HepG2 (cell line): Measurements from ENCODE around the gene STK32C. TPM values are rescaled to one million over a fixed set of nuclear protein-coding genes. Genes with fewer than 3 reads are reported as not detected.

ENCODE experiments used
- BCLAF1 ChIP-seq: fragments of 450-650 bp; IDR thresholded peaks from 2 replicates; pipeline ENCODE4 v1.6.1; 2017; ENCODE audit warnings: mild to moderate bottlenecking
- EEA1 ChIP-seq: sonication (generic); formaldehyde crosslinking; IDR thresholded peaks from 2 replicates; pipeline ENCODE4 v1.5.1; 2020; ENCODE audit warnings: mild to moderate bottlenecking, missing genetic modification reagents, borderline replicate concordance
- KDM2A ChIP-seq: sonication (generic); formaldehyde crosslinking; IDR thresholded peaks from 2 replicates; pipeline ENCODE4 v1.4.0; 2020; ENCODE audit warnings: low read depth, missing genetic modification reagents, borderline replicate concordance
- NFIB ChIP-seq: sonication (generic); formaldehyde crosslinking; IDR thresholded peaks from 2 replicates; pipeline ENCODE4 v1.9.0; 2021; ENCODE audit warnings: missing genetic modification reagents, mild to moderate bottlenecking, borderline replicate concordance
- NR1H2 ChIP-seq: sonication (generic); formaldehyde crosslinking; IDR thresholded peaks from 2 replicates; pipeline ENCODE4 v1.8.1; 2022; ENCODE audit warnings: low read depth, missing genetic modification reagents, borderline replicate concordance
- NR3C1 ChIP-seq: sonication (generic); formaldehyde crosslinking; IDR thresholded peaks from 2 replicates; pipeline ENCODE4 v1.4.0; 2020; ENCODE audit warnings: missing genetic modification reagents
- POLR2A ChIP-seq, 2 experiments: IDR thresholded peaks; 2 replicates each; pipeline ENCODE4 v1.6.1; 2011; ENCODE audit warnings: low read depth in 2 of 2, low read length in 2 of 2, mild to moderate bottlenecking in 1 of 2, moderate library complexity in 1 of 2; ENCODE audit not compliant: insufficient read depth in 1 of 2
- PPARG ChIP-seq: conservative IDR thresholded peaks from 2 replicates; pipeline ENCODE4 v1.6.1; 2016; ENCODE audit warnings: missing biosample characterization, missing genetic modification reagents
- SMYD3 ChIP-seq: sonication (generic); formaldehyde crosslinking; IDR thresholded peaks from 2 replicates; pipeline ENCODE4 v1.8.1; 2023; ENCODE audit warnings: mild to moderate bottlenecking, missing genetic modification reagents
- SRSF4 ChIP-seq: fragments of 200-400 bp; formaldehyde crosslinking; IDR thresholded peaks from one replicate; pipeline ENCODE4 v1.6.1; 2018; ENCODE audit warnings: mild to moderate bottlenecking, low read depth, low read length, moderate library complexity; ENCODE audit not compliant: poor library complexity, severe bottlenecking
- TEAD2 ChIP-seq: sonication (generic); formaldehyde crosslinking; IDR thresholded peaks from 2 replicates; pipeline ENCODE4 v1.9.0; 2021; ENCODE audit warnings: missing genetic modification reagents
- THAP7 ChIP-seq: sonication (generic); formaldehyde crosslinking; IDR thresholded peaks from 2 replicates; pipeline ENCODE4 v1.8.1; 2023; ENCODE audit warnings: mild to moderate bottlenecking, missing genetic modification reagents
- TOE1 ChIP-seq: sonication (generic); formaldehyde crosslinking; IDR thresholded peaks from 2 replicates; pipeline ENCODE4 v1.4.0; 2020; ENCODE audit warnings: mild to moderate bottlenecking, missing genetic modification reagents
- ZFP62 ChIP-seq: sonication (generic); formaldehyde crosslinking; IDR thresholded peaks from 2 replicates; pipeline ENCODE4 v1.4.0; 2020; ENCODE audit warnings: missing genetic modification reagents
- ZMYM3 ChIP-seq: sonication (generic); formaldehyde crosslinking; IDR thresholded peaks from 2 replicates; pipeline ENCODE4 v1.5.1; 2020; ENCODE audit warnings: mild to moderate bottlenecking, missing genetic modification reagents
- ZMYM4 ChIP-seq: sonication (generic); formaldehyde crosslinking; IDR thresholded peaks from 2 replicates; pipeline ENCODE4 v1.8.1; 2023; ENCODE audit warnings: mild to moderate bottlenecking, missing genetic modification reagents
- ZNF17 ChIP-seq: sonication (generic); formaldehyde crosslinking; IDR thresholded peaks from 2 replicates; pipeline ENCODE4 v1.5.0; 2020; ENCODE audit warnings: mild to moderate bottlenecking, missing genetic modification reagents
- ZNF296 ChIP-seq: sonication (generic); formaldehyde crosslinking; conservative IDR thresholded peaks from 2 replicates; pipeline ENCODE4 v1.5.0; 2020; ENCODE audit warnings: mild to moderate bottlenecking, missing genetic modification reagents
- ZNF713 ChIP-seq: sonication (generic); formaldehyde crosslinking; IDR thresholded peaks from 2 replicates; pipeline ENCODE4 v1.4.0; 2020; ENCODE audit warnings: mild to moderate bottlenecking, missing genetic modification reagents
- ZSCAN25 ChIP-seq: sonication (generic); formaldehyde crosslinking; IDR thresholded peaks from 2 replicates; pipeline ENCODE4 v1.8.0; 2022; ENCODE audit warnings: mild to moderate bottlenecking, missing genetic modification reagents
- polyA plus RNA-seq, 8 experiments: library from polyadenylated mRNA; depleted of rRNA in 3 of 8; stranded (reverse) in 7 of 8; unstranded in 1 of 8; fragments of >200 nt; fragmentation: Illumina TruSeq in 4 of 8; extraction: Trizol in 4 of 8; gene quantifications; 2 replicates each; pipeline versions ENCODE4 v1.2.1 to v1.2.3, GENCODE V29; 2011 to 2016; ENCODE audit warnings: low read depth in 4 of 8, missing spikeins in 1 of 8, mixed read lengths in 1 of 8; ENCODE audit not compliant: insufficient read depth in 1 of 8
- total RNA-seq, 5 experiments: library from RNA; depleted of rRNA; stranded (reverse); fragments of >200 nt; fragmentation: Illumina TruSeq; extraction: Trizol; gene quantifications; 2 replicates each; pipeline ENCODE4 v1.2.3, GENCODE V29; 2016; ENCODE audit warnings: low read depth in 1 of 5
- TF ChIP-seq, protein P1 (sequence below): sonication (generic); formaldehyde crosslinking; IDR thresholded peaks from 2 replicates; pipeline ENCODE4 v1.4.0; 2020; ENCODE audit warnings: missing genetic modification reagents, borderline replicate concordance
- TF ChIP-seq, protein P2 (sequence below): sonication (generic); formaldehyde crosslinking; IDR thresholded peaks from 2 replicates; pipeline ENCODE4 v1.5.0; 2020; ENCODE audit warnings: mild to moderate bottlenecking, missing genetic modification reagents

Gene STK32C
- total and polyA plus RNA-seq, 2 of the 13 experiments (the other 11 are each of a cell fraction or from before 2014, with no cell fraction given) = 10.9 to 19.4 TPM

DNA sequence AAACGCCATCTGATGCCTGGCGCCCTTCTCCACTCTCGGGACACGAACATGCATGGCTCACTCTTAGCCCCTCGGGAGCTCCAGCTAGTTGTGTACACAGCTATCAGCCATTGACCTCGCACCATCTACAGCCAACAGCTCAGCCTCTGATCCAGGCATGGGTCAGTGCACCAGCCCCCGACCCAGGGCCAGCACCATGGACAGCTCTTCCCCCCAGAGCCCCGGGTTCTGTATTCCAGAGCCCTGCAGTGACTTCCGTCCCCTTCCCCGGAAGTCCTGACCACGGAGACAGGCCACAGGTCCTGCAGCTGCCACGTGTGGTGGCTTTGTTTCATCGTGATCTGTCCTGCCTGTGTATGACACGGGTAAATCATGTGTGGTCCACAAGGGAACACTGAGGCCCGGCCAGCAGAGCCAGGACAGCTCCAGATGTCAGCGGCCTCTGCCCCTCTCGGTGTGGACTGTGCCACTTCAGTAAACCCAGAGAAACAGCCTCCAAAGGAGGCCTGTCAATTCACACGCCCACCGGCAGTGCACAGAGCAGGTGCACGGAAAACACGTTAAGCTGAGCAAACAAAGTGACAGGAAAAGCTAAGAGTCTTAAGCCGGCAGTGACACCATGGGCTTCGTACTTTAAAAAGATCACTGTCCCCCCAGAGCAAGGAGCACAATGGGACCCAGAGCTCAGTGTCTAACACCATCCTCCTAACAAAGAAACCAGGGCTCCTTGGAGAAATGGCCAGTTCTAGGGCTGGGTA lies 13.0 kb downstream of the STK32C start (continued):
- TF ChIP-seq ZNF713 (CRISPR knock-in tag) = no peak
- TF ChIP-seq ZMYM3 (CRISPR knock-in tag) = no peak
- no peak for TF ChIP-seq ZSCAN25 (CRISPR knock-in tag)
- no peak for TF ChIP-seq SRSF4
- TF ChIP-seq TEAD2 = no peak
- TF ChIP-seq BCLAF1 = no peak
- no peak for TF ChIP-seq NFIB (CRISPR knock-in tag)
- TF ChIP-seq NR1H2 (CRISPR knock-in tag) = no peak
- TF ChIP-seq POLR2A (IDR thresholded peaks at IDR 0.05; ENCODE audit: insufficient read depth in 1 of 2, low read depth in 2 of 2, low read length in 2 of 2) = no peak
- TF ChIP-seq ZNF17 (CRISPR knock-in tag) = no peak
- no peak for TF ChIP-seq KDM2A (CRISPR knock-in tag)
- TF ChIP-seq PPARG = no peak
- TF ChIP-seq THAP7 (CRISPR knock-in tag) = no peak
- TF ChIP-seq, protein P1, sequence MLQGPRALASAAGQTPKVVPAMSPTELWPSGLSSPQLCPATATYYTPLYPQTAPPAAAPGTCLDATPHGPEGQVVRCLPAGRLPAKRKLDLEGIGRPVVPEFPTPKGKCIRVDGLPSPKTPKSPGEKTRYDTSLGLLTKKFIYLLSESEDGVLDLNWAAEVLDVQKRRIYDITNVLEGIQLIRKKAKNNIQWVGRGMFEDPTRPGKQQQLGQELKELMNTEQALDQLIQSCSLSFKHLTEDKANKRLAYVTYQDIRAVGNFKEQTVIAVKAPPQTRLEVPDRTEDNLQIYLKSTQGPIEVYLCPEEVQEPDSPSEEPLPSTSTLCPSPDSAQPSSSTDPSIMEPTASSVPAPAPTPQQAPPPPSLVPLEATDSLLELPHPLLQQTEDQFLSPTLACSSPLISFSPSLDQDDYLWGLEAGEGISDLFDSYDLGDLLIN (CRISPR knock-in tag) = no peak; the same call in 1 of the 2 replicates
- no peak for TF ChIP-seq SMYD3
- no peak for TF ChIP-seq ZFP62 (CRISPR knock-in tag)
- TF ChIP-seq EEA1 (CRISPR knock-in tag) = no peak
- TF ChIP-seq, protein P2, sequence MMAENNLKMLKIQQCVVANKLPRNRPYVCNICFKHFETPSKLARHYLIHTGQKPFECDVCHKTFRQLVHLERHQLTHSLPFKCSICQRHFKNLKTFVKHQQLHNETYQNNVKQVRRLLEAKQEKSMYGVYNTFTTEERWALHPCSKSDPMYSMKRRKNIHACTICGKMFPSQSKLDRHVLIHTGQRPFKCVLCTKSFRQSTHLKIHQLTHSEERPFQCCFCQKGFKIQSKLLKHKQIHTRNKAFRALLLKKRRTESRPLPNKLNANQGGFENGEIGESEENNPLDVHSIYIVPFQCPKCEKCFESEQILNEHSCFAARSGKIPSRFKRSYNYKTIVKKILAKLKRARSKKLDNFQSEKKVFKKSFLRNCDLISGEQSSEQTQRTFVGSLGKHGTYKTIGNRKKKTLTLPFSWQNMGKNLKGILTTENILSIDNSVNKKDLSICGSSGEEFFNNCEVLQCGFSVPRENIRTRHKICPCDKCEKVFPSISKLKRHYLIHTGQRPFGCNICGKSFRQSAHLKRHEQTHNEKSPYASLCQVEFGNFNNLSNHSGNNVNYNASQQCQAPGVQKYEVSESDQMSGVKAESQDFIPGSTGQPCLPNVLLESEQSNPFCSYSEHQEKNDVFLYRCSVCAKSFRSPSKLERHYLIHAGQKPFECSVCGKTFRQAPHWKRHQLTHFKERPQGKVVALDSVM (CRISPR knock-in tag) = no peak
- no peak for TF ChIP-seq ZMYM4 (CRISPR knock-in tag)
- peak; percentile 47; the same call in 1 of the 2 replicates for TF ChIP-seq ZNF296 (CRISPR knock-in tag)
- no peak for TF ChIP-seq NR3C1
- TF ChIP-seq TOE1 (CRISPR knock-in tag) = no peak
